Adrenal gland (tissue), 12 donors: ENCODE measurements around the gene APOA5. TPM values are rescaled to one million over a fixed set of nuclear protein-coding genes. Genes with fewer than 3 reads are reported as not detected.

Source experiments
- DNase-seq, 7 donors: peaks; one replicate each; pipeline ENCODE4 v3.0.0-alpha.2; 2019 to 2020
- H3K27ac ChIP-seq, 5 donors: fragments of 200-600 bp; sonication (generic) in 4 of 5; 1 replicate in 3 of 5; 2 replicates in 2 of 5; pipeline versions ENCODE4 v1.5.1 to v1.8.0; 2016 to 2020; ENCODE audit warnings: mild to moderate bottlenecking in 1 of 5
- H3K27me3 ChIP-seq: fragments of 200-600 bp; 2 replicates; pipeline ENCODE4 v1.8.0; 2021
- H3K36me3 ChIP-seq, 2 donors: fragments of 200-600 bp; replicated peaks in 1 of 2; 1 replicate in 1 of 2; 2 replicates in 1 of 2; pipeline versions ENCODE4 v1.5.1 to v1.8.0; 2018 to 2022
- H3K4me1 ChIP-seq, 2 donors: fragments of 200-600 bp; replicated peaks in 1 of 2; 1 replicate in 1 of 2; 2 replicates in 1 of 2; pipeline versions ENCODE4 v1.5.1 to v1.8.0; 2018 to 2021
- H3K4me3 ChIP-seq, 4 donors: fragments of 200-600 bp; sonication (generic) in 3 of 4; one replicate each; pipeline ENCODE4 v1.5.1; 2016 to 2018
- H3K9me3 ChIP-seq, 3 donors: fragments of 200-600 bp; sonication (generic) in 1 of 3; replicated peaks in 1 of 3; 1 replicate in 2 of 3; 2 replicates in 1 of 3; pipeline versions ENCODE4 v1.5.1 to v1.8.0; 2016 to 2021
- CTCF ChIP-seq, 6 experiments: fragments of 450-650 bp in 4 of 6; fragments of 200-600 bp in 2 of 6; sonication (generic) in 1 of 6; IDR thresholded peaks; 1 replicate in 5 of 6; 2 replicates in 1 of 6; pipeline versions ENCODE4 v1.5.1 to v1.8.0; 2016 to 2021; ENCODE audit warnings: antibody characterized with exemption in 6 of 6, mild to moderate bottlenecking in 2 of 6, moderate library complexity in 1 of 6
- POLR2A ChIP-seq, 2 donors: fragments of 450-650 bp; IDR thresholded peaks; one replicate each; pipeline ENCODE4 v1.6.1; 2017; ENCODE audit warnings: antibody characterized with exemption in 2 of 2, mild to moderate bottlenecking in 2 of 2, moderate library complexity in 1 of 2
- WGBS, 4 donors: extraction: QIAGEN DNeasy Blood & Tissue Kit in 2 of 4; methylation state at CpG; one replicate each; pipeline versions ENCODE4 v1.1.5 to v1.1.7; 2013 to 2017; 5-methylcytosine and 5-hydroxymethylcytosine counted together
- intact Hi-C, 2 donors: fragments of 100-400 bp; cut with DNase I; formaldehyde crosslinking; loops; one replicate each; pipeline versions ENCODE4 v1.14.1 to v1.15.0; 2022 to 2023
- polyA plus RNA-seq, 3 donors: library from polyadenylated mRNA; stranded (reverse); fragments of 200-250 nt in 2 of 3; fragments of 350-450 nt in 1 of 3; fragmentation: Illumina TruSeq in 1 of 3; extraction: RNeasy Lipid Tissue Mini Kit (QIAGEN cat#74804) in 1 of 3; gene quantifications; one replicate each; pipeline ENCODE4 v1.2.3, GENCODE V29; 2013 to 2014
- total RNA-seq, 9 donors: library from RNA; depleted of rRNA in 4 of 9; stranded (reverse); fragments of >200 nt in 4 of 9; fragments of 120-200 nt in 1 of 9; fragmentation: NEBNext Ultra II Directional in 1 of 9; extraction: Animal tissue kit (Norgen Biotek cat#: 25700) in 1 of 9; gene quantifications; one replicate each; pipeline versions ENCODE4 v1.1.0 to v1.2.4, GENCODE V29; 2013 to 2023
- donor health status: healthy with polysubstance abuse.
- donor health status: Bipolar disorder and iron deficiency.
- donor health status: DM: yes; HTN: yes; CAD: no.
- donor health status: DM: no; HTN: no; CAD: no.
- donor health status: DM: no; HTN: no; CAD: no.
- donor health status: DM: yes; HTN: yes; CAD: no.

The APOA5 gene
- total and polyA plus RNA-seq, 12 donors, result 0.11 to 0.54 (median 0.11) TPM; not detected in 9

GRCh38 chr11:116838321-116839084 is 46.8 kb upstream of the APOA5 start:
- intact Hi-C loops, result loop anchor here in 1 of 2 donors (5.0 kb wide), 1 partner anchor 46 kb away; the partner anchor contains the start of gene APOA5
- no peaks in the 10 kb centered on the region for H3K27me3 ChIP-seq
- TF ChIP-seq CTCF (IDR thresholded peaks at IDR 0.05), result no peak
- DNase-seq, result no peak
- peaks cover 0 to under 1% of the 10 kb centered on the region in 2 donors for H3K36me3 ChIP-seq
- no peak overlapping the region for H3K27ac ChIP-seq
- H3K4me3 ChIP-seq, result no peak overlapping the region
- H3K9me3 ChIP-seq, result no peaks in the 10 kb centered on the region
- H3K4me1 ChIP-seq, result peaks cover 9 to 17% of the 10 kb centered on the region in 2 donors
- 87 to 90% (median 88%) methylated on average over 6 of the region's 6 CpGs for WGBS, 4 donors

GRCh38 chr11:116837231-116838091 is 45.8 kb upstream of the APOA5 start, which contains the start of gene APOA1:
TSS of gene APOA1 (minus strand) at chr11:116837622. CDS start at chr11:116837387, 235 bp downstream.
- Histone ChIP-seq H3K36me3 (no peaks in the 10 kb centered on the region), H3K27ac (no peak within 1 kb of the TSS), H3K4me3 (no peak within 1 kb of the TSS), H3K27me3 (no peaks in the 10 kb centered on the region), H3K4me1 (peaks cover 9 to 17% of the 10 kb centered on the region in 2 donors), H3K9me3 (no peaks in the 10 kb centered on the region)
- no peak for DNase-seq
- TF ChIP-seq CTCF (IDR thresholded peaks at IDR 0.05) (no peak), POLR2A (IDR thresholded peaks at IDR 0.05) (no peak)
- 67 to 81% (median 71%) methylated on average over 13 to 19 of the region's 19 CpGs for WGBS, 4 donors
- intact Hi-C loops, result loop anchor here in 1 of 2 donors (5.0 kb wide), 1 partner anchor 45 kb away; the partner anchor contains the start of gene APOA5

- H3K27ac ChIP-seq, result no peak overlapping the region
- no peaks in the 10 kb centered on the region for H3K9me3 ChIP-seq
- WGBS, 4 donors, result 80 to 90% (median 86%) methylated on average over 5 to 7 of the region's 7 CpGs
- H3K36me3 ChIP-seq, result no peaks in the 10 kb centered on the region
- TF ChIP-seq CTCF (IDR thresholded peaks at IDR 0.05) (no peak), POLR2A (IDR thresholded peaks at IDR 0.05) (no peak)
- DNase-seq, result no peak
- peaks cover 9 to 17% of the 10 kb centered on the region in 2 donors for H3K4me1 ChIP-seq
- H3K4me3 ChIP-seq, result no peak overlapping the region
- H3K27me3 ChIP-seq, result no peaks in the 10 kb centered on the region
- intact Hi-C loops, result loop anchor here in 1 of 2 donors (5.0 kb wide), 1 partner anchor 44 kb away; the partner anchor contains the start of gene APOA5
Observed at GRCh38 chr11:116836632-116836991, 44.9 kb upstream of the APOA5 start.
